DND-41 (cell line): Measurements from ENCODE around the gene KIRREL3.

Experiments used
- CTCF ChIP-seq: IDR thresholded peaks from 2 replicates; pipeline ENCODE4 v1.5.1; 2012; ENCODE audit warnings: borderline replicate concordance, low read length, moderate library complexity, mild to moderate bottlenecking; ENCODE audit not compliant: poor library complexity, severe bottlenecking; ENCODE audit errors: extremely low read depth
- EZH2 ChIP-seq: IDR thresholded peaks from 3 replicates; pipeline ENCODE4 v1.6.1; 2012; ENCODE audit warnings: borderline replicate concordance, low read depth, mild to moderate bottlenecking, moderate library complexity, low read length, inconsistent platforms; ENCODE audit not compliant: severe bottlenecking

DNA sequence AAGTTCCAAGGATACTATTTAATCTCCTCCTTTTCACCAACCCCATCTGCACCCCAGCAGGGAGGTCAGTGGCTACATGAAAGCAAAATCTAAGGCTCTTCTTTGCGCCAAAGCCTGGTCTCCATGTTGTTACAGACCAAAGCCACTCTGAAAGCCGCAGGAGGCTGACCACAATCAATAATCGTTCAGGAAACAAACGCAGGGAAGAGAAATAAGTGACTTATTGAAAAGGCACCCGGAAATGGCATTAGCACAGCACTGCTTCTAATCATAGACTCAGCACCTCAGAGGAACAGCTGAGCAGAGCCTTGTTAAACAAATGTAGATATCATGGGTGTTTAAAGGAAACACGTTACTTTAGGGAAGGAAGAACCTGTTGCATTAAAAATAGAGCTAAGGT, 183.9 kb downstream of the KIRREL3 start:
- TF ChIP-seq CTCF (no peak), EZH2 (no peak)
